Osteocyte (in vitro differentiated cells): ENCODE data around the gene ST3GAL5. TPM values are rescaled to one million over a fixed set of nuclear protein-coding genes. Genes with fewer than 3 reads are reported as not detected.
A peak's percentile ranks its signal among the peaks of the same experiment; 100 is the strongest.

ENCODE experiments used
- DNase-seq: peaks from one replicate; pipeline ENCODE4 v3.0.0; 2021; ENCODE audit warnings: mixed read lengths; ENCODE audit not compliant: unreplicated experiment; ENCODE audit errors: extremely low spot score
- H3K27ac Mint-ChIP-seq: one replicate; pipeline ENCODE4 v1.8.0; 2021; ENCODE audit warnings: mild to moderate bottlenecking, mixed read lengths; ENCODE audit not compliant: unreplicated experiment
- H3K27me3 Mint-ChIP-seq: one replicate; pipeline ENCODE4 v1.8.0; 2021; ENCODE audit warnings: mixed read lengths; ENCODE audit not compliant: unreplicated experiment
- H3K36me3 Mint-ChIP-seq: one replicate; pipeline ENCODE4 v1.8.0; 2021; ENCODE audit warnings: mixed read lengths; ENCODE audit not compliant: unreplicated experiment
- H3K4me1 Mint-ChIP-seq: one replicate; pipeline ENCODE4 v1.8.0; 2021; ENCODE audit warnings: mixed read lengths; ENCODE audit not compliant: unreplicated experiment
- H3K4me3 Mint-ChIP-seq: one replicate; pipeline ENCODE4 v1.8.0; 2021; ENCODE audit warnings: mild to moderate bottlenecking, moderate library complexity, mixed read lengths; ENCODE audit not compliant: unreplicated experiment
- H3K9me3 Mint-ChIP-seq: one replicate; pipeline ENCODE4 v1.8.0; 2021; ENCODE audit warnings: mixed read lengths; ENCODE audit not compliant: unreplicated experiment
- total RNA-seq: library from RNA; stranded (reverse); gene quantifications from 2 replicates; pipeline ENCODE4 v1.2.1, GENCODE V29; 2021
- TF ChIP-seq, protein P1 (sequence below): fragments of 200-600 bp; sonication (generic); IDR thresholded peaks from 2 replicates; pipeline ENCODE4 v1.5.0; 2021; ENCODE audit warnings: antibody characterized with exemption, mild to moderate bottlenecking, moderate library complexity

Gene ST3GAL5
- total RNA-seq, 1 donor from 2014 or later: 42.2 TPM

DNA sequence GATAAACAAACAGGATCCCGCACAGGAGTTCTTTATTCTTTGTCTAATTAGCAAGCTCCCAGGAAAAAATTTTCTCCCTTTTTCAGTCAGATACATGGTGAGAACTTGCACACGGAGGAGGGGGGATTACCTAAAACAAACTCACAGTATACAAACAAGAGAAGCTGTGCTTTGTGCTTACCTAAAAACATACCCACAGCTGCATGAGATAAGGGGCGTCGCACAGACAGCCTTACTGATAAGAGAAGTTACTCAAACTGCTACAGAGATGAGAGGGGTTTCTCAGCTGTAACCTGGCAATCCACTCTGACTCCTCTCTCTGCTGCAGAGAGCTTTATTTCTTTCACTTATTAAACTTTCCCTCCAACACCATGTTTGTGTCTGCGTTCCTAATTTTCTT lies 32.9 kb upstream of the ST3GAL5 start:
- Mint-ChIP-seq H3K36me3 (no peaks in the 10 kb centered on the region), H3K27me3 (no peaks in the 10 kb centered on the region), H3K4me1 (peaks cover 28% of the 10 kb centered on the region), H3K27ac (no peak overlapping the region), H3K9me3 (no peaks in the 10 kb centered on the region), H3K4me3 (no peak overlapping the region)
- TF ChIP-seq, protein P1, sequence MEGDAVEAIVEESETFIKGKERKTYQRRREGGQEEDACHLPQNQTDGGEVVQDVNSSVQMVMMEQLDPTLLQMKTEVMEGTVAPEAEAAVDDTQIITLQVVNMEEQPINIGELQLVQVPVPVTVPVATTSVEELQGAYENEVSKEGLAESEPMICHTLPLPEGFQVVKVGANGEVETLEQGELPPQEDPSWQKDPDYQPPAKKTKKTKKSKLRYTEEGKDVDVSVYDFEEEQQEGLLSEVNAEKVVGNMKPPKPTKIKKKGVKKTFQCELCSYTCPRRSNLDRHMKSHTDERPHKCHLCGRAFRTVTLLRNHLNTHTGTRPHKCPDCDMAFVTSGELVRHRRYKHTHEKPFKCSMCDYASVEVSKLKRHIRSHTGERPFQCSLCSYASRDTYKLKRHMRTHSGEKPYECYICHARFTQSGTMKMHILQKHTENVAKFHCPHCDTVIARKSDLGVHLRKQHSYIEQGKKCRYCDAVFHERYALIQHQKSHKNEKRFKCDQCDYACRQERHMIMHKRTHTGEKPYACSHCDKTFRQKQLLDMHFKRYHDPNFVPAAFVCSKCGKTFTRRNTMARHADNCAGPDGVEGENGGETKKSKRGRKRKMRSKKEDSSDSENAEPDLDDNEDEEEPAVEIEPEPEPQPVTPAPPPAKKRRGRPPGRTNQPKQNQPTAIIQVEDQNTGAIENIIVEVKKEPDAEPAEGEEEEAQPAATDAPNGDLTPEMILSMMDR: no peak
- DNase-seq: no peak

DNA sequence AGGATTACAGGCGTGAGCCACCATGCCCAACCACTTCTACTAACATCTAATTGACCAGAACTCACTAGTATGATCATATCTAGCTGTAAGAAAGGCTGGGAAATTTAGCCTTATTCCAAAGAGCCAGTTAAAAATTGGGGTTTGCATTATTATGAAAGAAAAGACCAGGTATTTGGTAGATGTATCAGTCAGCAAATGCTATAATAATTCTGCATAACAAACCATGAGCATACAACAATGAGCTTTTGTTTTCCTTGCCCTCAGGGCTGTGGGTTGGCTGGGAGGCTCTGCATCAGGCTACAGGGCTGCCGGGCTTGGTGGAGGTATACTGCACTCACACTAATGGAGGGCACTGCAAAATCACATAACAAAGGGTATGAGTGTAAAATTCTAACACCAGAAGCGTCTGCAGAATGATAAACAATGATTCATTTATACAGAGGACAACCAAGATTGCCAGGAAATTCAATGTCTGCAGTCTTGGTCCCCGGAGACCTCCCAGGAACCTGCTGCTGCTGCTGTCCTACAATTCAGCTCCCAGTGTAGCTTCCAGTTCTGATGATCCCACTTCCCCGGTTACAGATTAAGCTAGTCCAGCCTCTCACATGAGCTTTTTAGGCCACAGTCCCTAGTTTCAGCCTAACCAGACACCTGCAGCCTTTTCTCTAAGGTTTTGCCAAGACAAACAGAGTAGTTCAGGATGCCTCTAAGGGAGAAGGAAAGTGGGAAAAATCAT lies 32.2 kb upstream of the ST3GAL5 start:
- Mint-ChIP-seq H3K27ac (no peak overlapping the region), H3K4me3 (no peak overlapping the region)

DNA sequence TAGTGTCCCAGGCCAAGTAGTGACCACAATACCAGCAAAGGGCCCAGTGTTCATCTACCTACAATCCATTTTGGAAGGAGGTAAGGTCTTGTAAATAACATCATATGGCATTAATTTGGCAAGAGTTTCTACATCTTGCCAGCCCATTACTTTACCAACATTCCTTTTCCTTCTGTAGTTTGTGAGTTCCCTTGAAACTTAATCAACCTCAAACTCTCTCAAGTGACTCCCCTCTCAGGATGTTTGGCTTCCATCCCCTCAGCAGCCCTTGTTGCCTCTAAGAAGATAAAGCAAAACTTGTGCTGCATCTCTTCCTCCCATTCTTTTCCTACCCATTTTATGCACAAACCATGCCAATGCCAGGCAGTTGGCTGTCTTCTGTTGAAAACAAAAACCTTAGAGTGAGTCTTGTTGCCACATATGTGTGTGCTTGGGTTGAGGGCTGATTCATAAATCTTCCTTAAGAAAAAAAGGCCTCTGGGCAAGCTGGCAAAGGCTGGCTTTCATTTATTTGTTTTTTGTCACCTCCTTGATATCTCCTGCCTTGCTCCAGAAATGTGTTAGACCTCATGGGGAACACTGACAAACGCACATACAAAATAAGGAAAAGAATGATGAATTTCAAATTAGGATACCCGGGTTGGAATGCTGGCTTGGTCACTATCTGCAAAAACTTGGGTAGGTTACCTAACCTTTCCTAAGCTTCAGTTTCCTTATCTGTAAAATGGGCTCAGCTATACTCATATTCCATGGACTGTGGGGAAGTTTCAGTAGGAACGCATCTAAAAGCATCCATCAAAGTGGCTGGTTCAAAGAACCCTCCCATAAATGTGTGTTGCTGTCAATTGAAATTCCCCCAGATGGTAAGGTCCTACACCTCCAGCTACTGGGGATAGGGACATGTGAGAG lies 29.4 kb upstream of the ST3GAL5 start:
- no peak for DNase-seq
- Mint-ChIP-seq H3K4me1 (peaks cover 28% of the 10 kb centered on the region), H3K36me3 (no peaks in the 10 kb centered on the region), H3K9me3 (no peaks in the 10 kb centered on the region), H3K27ac (peak overlapping the region; percentile 31), H3K27me3 (no peaks in the 10 kb centered on the region), H3K4me3 (no peak overlapping the region)
- TF ChIP-seq, protein P1: no peak

More for the DNA sequence above, 32.2 kb upstream of the ST3GAL5 start:
- H3K27me3 Mint-ChIP-seq: no peaks in the 10 kb centered on the region
- H3K4me1 Mint-ChIP-seq: peaks cover 28% of the 10 kb centered on the region
- TF ChIP-seq, protein P1: no peak
- DNase-seq: no peak
- H3K36me3 Mint-ChIP-seq: no peaks in the 10 kb centered on the region
- no peaks in the 10 kb centered on the region for H3K9me3 Mint-ChIP-seq

DNA sequence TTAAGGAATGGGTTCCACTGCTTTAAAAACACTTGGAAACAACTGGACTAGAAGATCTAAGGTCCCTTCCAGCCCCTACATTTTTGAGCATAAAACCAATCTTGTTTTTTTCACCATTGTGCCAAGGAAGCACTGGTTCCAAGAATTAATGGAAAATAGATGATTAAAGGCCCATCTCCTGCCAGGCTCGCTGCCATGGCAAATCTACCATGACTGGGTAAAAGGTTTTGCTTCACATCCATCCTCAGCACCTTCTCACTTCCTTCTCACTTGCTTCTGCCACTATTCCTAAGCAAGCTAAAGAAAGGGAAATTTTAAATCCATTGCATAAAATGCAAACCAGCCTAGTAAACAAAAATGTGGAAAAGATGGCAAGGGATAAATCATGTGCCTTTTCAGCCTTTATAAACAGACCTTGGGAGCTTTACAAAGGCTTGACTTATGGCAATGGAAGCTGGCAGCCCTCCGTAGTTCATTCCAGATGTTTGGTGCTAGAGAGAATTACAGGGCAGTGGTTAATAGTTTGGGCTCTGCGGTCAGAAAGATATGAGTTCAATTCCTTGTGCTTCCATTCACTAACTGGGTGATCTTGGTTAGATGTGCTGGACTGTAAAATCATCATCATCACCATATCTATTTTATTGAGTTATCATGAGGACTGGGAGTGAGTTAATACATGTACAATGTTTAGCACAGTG lies 27.0 kb upstream of the ST3GAL5 start:
- no peak overlapping the region for H3K4me3 Mint-ChIP-seq
- H3K27ac Mint-ChIP-seq: no peak overlapping the region
- TF ChIP-seq, protein P1: no peak
- no peak for DNase-seq
- peaks cover 36% of the 10 kb centered on the region for H3K4me1 Mint-ChIP-seq
- no peaks in the 10 kb centered on the region for H3K36me3 Mint-ChIP-seq
- H3K9me3 Mint-ChIP-seq: no peaks in the 10 kb centered on the region
- H3K27me3 Mint-ChIP-seq: no peaks in the 10 kb centered on the region
